Measurements from ENCODE around the gene EFCC1.

Gene EFCC1

GRCh38 chr3:128993461-128994172 is 7.5 kb upstream of the EFCC1 start, which contains the start of gene CFAP92:
Gene CFAP92 (minus strand): TSS chr3:128994076. CDS start chr3:128993304, 772 bp downstream.
- DNase-seq = peak; percentile 75 to 98 (median 88)
- intact Hi-C loops (cut with DNase I) = no loop called here

GRCh38 chr3:128994173-128994512 is 7.0 kb upstream of the EFCC1 start:
- DNase-seq = no peak
- intact Hi-C loops (cut with DNase I) = no loop called here

- DNase-seq = peak in 1 of 10 donors; percentile 63
- intact Hi-C loops (cut with DNase I) = no loop called here
Observed at GRCh38 chr3:128994581-128995546, 6.2 kb upstream of the EFCC1 start.

- intact Hi-C loops (cut with DNase I) = no loop called here
- DNase-seq = peak in 1 of 10 donors; percentile 3
Observed at GRCh38 chr3:128995737-128996136, 5.4 kb upstream of the EFCC1 start.

DNA sequence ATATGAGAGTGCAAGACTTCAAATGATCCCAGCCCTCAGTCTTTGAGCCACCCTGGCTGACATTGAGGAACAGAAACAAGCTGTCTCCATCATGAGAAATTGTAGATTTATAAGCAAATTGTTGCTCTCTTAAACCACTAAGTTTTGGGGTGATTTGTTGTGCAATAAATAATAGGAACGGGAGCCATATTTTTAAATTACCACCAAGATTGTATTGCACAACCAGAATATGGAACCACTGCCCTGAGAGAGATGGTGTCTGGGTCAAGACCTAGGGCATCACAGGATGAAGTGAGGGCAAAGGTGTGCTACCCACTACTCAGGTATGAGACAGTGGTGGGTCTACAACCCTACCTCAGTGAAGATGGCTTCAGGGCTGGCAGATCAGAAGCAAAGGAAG is 4.9 kb upstream of the EFCC1 start:
- intact Hi-C loops (cut with DNase I) = no loop called here

DNA sequence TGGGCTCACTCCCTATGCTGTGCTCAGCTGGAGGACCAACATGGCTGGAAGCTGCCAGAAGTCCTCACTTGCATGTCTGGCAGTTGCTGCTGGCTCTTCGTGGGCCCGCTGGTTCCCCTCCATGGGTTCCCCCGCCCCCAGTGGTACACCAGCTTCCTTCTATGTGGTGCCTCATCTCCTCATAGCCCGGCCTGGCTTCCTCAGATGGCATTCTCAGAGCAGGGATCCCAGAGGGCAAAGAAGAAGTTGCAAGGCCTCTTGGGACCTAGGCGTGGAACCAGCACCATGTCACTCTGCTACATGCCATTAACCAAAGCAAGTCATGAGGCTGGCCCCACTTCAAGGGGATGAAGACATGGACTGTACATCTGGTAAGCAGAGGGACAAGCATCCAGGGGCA is 4.4 kb upstream of the EFCC1 start:
- intact Hi-C loops (cut with DNase I) = no loop called here
- DNase-seq = no peak

More for the DNA sequence above, 4.9 kb upstream of the EFCC1 start:
- DNase-seq = peak in 1 of 10 donors; percentile 27

DNA sequence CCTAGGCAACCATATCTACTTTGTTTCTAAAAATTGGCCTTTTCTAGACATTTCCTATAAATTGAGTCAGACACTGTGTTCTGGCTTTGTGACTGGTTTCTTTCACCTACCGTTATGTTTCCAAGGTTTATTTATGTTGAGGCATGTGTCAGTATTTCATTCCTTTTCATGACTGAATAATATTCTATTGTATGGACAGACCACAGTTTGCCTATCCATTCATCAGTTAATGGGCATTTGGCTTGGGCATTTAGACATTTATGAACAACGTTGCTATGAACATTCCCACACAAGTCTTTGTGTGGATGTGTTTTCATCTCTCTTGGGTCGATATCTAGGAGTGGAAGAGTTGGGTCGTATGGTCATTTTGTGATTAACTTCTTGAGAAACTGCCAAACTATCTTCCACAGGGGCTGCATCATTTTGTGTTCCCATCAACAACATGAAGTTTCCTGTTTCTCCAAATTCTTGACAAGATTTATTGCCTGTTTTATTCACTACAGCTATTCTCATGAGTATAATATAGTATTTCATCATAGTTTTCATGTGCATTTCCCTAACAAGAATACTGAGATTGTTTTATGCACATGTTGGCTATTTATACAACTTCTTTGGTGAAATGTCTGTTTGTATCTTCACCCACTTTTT is 3.5 kb upstream of the EFCC1 start:
- DNase-seq = no peak
- intact Hi-C loops (cut with DNase I) = no loop called here

DNA sequence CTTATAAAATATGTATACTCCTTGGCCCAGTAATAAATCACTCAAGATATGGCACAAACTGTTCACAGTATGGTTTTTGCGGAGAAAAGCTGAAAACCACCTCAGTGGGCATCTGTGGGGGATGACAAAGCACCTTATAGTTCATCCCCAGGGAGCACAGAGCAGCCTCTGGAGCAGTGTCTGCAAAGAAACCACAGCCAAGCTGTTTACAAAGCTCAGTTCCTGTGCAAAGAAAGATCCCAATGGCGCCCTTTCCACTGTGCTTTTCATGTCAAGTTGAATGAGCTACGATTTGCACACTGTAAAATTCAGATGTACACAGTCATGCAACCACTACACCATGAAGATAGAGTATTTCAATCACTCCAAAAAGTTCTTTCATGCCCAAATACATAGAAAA is 2.5 kb upstream of the EFCC1 start:
- intact Hi-C loops (cut with DNase I) = no loop called here

GRCh38 chr3:128999102-128999501 is 2.0 kb upstream of the EFCC1 start:
- DNase-seq = no peak
- intact Hi-C loops (cut with DNase I) = no loop called here

More for the DNA sequence above, 2.5 kb upstream of the EFCC1 start:
- no peak for DNase-seq

- no peak for DNase-seq
- intact Hi-C loops (cut with DNase I) = no loop called here
Observed at GRCh38 chr3:129000742-129001100, 383 bp upstream of the EFCC1 start.

- intact Hi-C loops (cut with DNase I) = no loop called here
- peak in 3 of 10 donors; percentile 45 to 87 (median 77) for DNase-seq
Observed at GRCh38 chr3:129001806-129002572, 885 bp downstream of the EFCC1 start.

DNA sequence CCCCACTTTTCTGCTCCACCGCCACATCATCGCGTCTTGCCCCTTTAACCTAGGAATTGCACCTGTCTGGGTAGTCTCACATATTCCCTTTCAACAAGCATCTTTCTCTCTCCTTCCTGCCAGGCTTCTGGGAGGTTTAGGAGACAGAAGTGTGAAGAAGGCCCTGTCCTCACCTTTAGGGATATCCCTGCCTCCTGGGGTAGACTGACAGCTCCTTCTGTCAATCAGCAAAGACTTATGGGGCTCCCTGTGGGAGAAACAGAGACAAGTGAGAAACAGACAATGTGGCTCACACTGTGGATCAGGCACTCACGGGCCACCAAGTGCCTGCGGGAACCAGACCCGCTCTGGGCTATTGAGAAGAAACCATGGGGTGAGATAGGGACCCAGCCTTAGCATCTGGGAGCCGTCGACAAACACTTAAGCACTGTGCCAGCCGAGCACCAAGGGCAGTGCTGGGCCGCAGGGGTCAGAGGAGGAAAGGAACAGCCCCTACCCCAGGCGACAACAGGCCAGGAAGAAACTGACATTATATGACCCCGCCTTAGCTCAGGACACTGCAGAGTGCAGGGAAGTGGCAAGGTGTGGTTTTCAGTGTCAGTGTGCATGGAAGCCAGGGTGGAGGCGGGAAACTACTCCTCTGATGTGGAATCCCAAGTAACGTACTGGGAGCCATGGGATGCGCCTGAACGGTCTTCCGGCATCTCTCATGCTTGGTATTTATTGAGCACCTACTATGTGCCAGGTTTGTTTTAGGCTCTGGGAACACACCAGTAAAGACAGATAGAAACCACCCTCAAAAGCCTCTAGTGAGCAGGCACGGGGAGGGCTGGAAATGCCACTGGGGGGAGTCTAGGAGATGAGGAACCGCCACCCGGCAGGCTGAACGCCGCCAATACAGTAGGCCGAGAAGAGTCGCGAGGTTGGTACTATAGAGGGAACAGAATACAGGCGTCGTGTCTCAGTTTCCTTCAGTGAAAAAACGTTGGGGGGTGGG is 1.8 kb downstream of the EFCC1 start:
- intact Hi-C loops (cut with DNase I) = no loop called here
- peak in 1 of 10 donors; percentile 43 for DNase-seq

GRCh38 chr3:129003578-129004112 is 2.5 kb downstream of the EFCC1 start:
- intact Hi-C loops (cut with DNase I) = no loop called here
- DNase-seq = peak in 3 of 10 donors; percentile 28 to 88 (median 68)

GRCh38 chr3:129004639-129005295 is 3.7 kb downstream of the EFCC1 start:
- peak in 1 of 10 donors; percentile 46 for DNase-seq

DNA sequence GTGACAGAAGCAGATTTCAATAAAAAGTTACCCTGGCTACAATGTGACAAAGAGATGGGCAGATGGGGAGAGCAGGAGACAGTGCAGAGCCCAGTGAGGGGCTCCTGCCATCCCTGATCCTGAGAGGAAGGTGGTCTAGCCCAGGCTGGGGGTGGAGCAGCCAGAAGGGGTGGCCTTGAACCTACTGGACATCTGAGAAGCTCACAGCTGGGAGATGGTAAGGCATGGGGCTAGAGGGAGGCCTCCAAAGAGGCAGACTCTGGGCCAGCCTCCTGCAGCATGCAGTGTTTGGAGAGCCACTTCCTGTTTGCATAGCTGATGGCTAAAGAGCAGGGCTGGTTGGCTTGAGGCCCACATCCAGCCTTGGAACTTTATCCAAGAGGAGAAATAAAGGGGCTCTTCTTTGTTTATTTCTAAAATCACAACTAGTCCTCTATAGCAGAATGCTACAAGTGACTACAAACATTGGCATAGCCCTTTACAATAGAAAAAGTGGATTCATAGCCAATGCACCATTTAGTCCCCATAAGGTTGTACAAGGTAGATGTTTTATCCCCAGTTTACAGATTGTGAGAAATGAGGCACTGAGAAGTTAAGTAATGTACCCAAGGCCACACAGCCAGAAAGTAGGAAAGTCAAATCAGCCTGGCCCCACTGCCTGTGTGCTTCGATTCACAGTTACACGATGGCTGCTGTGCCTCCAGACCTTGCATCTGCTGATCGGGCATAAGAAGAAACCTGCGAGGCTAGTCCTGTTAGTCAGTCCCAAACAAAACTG is 4.6 kb downstream of the EFCC1 start:
- intact Hi-C loops (cut with DNase I) = no loop called here
- DNase-seq = peak in 1 of 10 donors; percentile 74

More at GRCh38 chr3:129004639-129005295, 3.7 kb downstream of the EFCC1 start:
- intact Hi-C loops (cut with DNase I) = no loop called here

- intact Hi-C loops (cut with DNase I) = no loop called here
Observed at GRCh38 chr3:129006864-129007263, 5.8 kb downstream of the EFCC1 start.

GRCh38 chr3:129007792-129008191 is 6.7 kb downstream of the EFCC1 start:
- DNase-seq = peak in 1 of 10 donors; percentile 28
- intact Hi-C loops (cut with DNase I) = no loop called here

More at GRCh38 chr3:129006864-129007263, 5.8 kb downstream of the EFCC1 start:
- peak in 1 of 10 donors; percentile 28 for DNase-seq
